Loucy (cell line): ENCODE data around the gene HMCES.
"Not testable (repeated sequence)": the region's sequence is repeated elsewhere in the genome, so short reads cannot be mapped to it uniquely, and the experiment has no call there.

Source experiments
- H2AFZ ChIP-seq: fragments of 200-600 bp; sonication (generic); 2 replicates; pipeline ENCODE4 v1.6.0; 2016; ENCODE audit warnings: antibody characterized with exemption, mild to moderate bottlenecking, low read length, moderate library complexity
- H3F3A ChIP-seq: fragments of 200-600 bp; 2 replicates; pipeline ENCODE4 v1.6.0; 2016; ENCODE audit warnings: antibody characterized with exemption, low read depth, mild to moderate bottlenecking
- H3K27me3 ChIP-seq: fragments of 200-600 bp; sonication (generic); 2 replicates; pipeline ENCODE4 v1.6.1; 2014; ENCODE audit warnings: low read length, mild to moderate bottlenecking; ENCODE audit not compliant: insufficient read depth, poor library complexity, severe bottlenecking
- H3K36me3 ChIP-seq: fragments of 200-600 bp; sonication (generic); 2 replicates; pipeline ENCODE4 v1.6.1; 2016; ENCODE audit warnings: low read length; ENCODE audit not compliant: insufficient read depth
- H3K4me1 ChIP-seq: fragments of 200-600 bp; sonication (generic); 2 replicates; pipeline ENCODE4 v1.5.1; 2014; ENCODE audit warnings: low read length, mild to moderate bottlenecking; ENCODE audit not compliant: insufficient read depth, poor library complexity, severe bottlenecking
- H3K4me2 ChIP-seq: fragments of 200-600 bp; sonication (generic); 2 replicates; pipeline ENCODE4 v1.6.0; 2014; ENCODE audit warnings: antibody characterized with exemption, low read length, low read depth, mild to moderate bottlenecking; ENCODE audit not compliant: poor library complexity, severe bottlenecking
- H3K4me3 ChIP-seq: fragments of 200-600 bp; sonication (generic); 2 replicates; pipeline ENCODE4 v1.5.1; 2014; ENCODE audit warnings: low read length, mild to moderate bottlenecking, mixed read lengths; ENCODE audit not compliant: poor library complexity, severe bottlenecking
- H3K79me2 ChIP-seq: fragments of 200-600 bp; sonication (generic); 2 replicates; pipeline ENCODE4 v1.6.1; 2014; ENCODE audit warnings: low read length; ENCODE audit not compliant: insufficient read depth
- H3K9ac ChIP-seq: fragments of 200-600 bp; sonication (generic); 2 replicates; pipeline ENCODE4 v1.6.0; 2014; ENCODE audit warnings: mild to moderate bottlenecking, low read depth, low read length, moderate library complexity; ENCODE audit not compliant: poor library complexity, severe bottlenecking
- H3K9me2 ChIP-seq: fragments of 200-600 bp; sonication (generic); replicated peaks from 2 replicates; pipeline ENCODE4 v1.6.1; 2016; ENCODE audit warnings: low read depth, low read length, mixed read lengths
- H3K9me3 ChIP-seq: fragments of 200-600 bp; sonication (generic); 2 replicates; pipeline ENCODE4 v1.6.1; 2014; ENCODE audit warnings: mild to moderate bottlenecking, antibody characterized with exemption, low read length, low read depth; ENCODE audit not compliant: insufficient read depth
- H4K20me1 ChIP-seq: fragments of 200-600 bp; sonication (generic); 2 replicates; pipeline ENCODE4 v1.6.0; 2014; ENCODE audit warnings: antibody characterized with exemption, low read length, mild to moderate bottlenecking; ENCODE audit not compliant: insufficient read depth, poor library complexity, severe bottlenecking
- EZH2phosphoT487 ChIP-seq: fragments of 200-600 bp; IDR thresholded peaks from 2 replicates; pipeline ENCODE4 v1.6.1; 2018; ENCODE audit warnings: antibody characterized with exemption, mild to moderate bottlenecking, moderate library complexity, borderline replicate concordance
- TF ChIP-seq, protein P1 (sequence below): fragments of 200-600 bp; sonication (generic); conservative IDR thresholded peaks from 2 replicates; pipeline ENCODE4 v1.5.1; 2014; ENCODE audit warnings: mild to moderate bottlenecking, antibody characterized with exemption, low read length

Gene HMCES

DNA sequence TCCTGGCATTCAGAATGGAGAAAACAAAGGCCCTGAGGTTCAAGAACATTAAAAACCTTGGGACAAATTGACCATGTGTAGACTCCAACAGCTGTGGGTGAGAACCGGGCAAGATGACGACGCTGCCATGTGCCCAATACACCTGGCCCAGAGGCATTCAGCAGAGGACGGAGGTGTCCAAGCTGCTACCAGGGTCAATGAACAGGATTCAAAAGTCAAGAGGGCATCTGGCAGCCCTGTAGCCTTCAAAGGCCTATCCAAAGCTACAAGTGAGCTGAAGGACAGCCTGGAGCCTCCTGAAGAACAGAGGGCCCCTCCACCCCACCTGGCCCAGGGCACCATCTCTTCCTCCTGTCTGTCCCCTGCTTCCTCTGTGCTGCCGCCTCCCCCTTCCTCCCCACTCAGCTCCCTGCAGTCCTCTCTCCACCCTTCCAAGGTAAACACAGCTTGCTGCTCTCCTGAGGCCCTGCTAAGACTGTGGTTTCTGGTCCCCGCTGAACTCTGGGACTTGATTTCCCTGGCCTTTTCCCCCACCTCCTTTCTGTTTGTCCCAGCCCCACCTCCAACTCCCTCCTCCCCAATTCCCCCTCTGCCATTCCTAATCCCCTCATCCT, 57.5 kb downstream of the HMCES start:
- Histone ChIP-seq H3K79me2 (no peaks in the 10 kb centered on the region), H3K27me3 (no peaks in the 10 kb centered on the region), H3F3A (no peaks in the 10 kb centered on the region), H2AFZ (no peak overlapping the region), H4K20me1 (no peaks in the 10 kb centered on the region), H3K36me3 (no peaks in the 10 kb centered on the region), H3K4me1 (peaks cover 5% of the 10 kb centered on the region), H3K9me2 (no peaks in the 10 kb centered on the region), H3K4me3 (no peak overlapping the region), H3K9me3 (no peaks in the 10 kb centered on the region), H3K4me2 (no peak overlapping the region), H3K9ac (no peak overlapping the region)
- TF ChIP-seq, protein P1, sequence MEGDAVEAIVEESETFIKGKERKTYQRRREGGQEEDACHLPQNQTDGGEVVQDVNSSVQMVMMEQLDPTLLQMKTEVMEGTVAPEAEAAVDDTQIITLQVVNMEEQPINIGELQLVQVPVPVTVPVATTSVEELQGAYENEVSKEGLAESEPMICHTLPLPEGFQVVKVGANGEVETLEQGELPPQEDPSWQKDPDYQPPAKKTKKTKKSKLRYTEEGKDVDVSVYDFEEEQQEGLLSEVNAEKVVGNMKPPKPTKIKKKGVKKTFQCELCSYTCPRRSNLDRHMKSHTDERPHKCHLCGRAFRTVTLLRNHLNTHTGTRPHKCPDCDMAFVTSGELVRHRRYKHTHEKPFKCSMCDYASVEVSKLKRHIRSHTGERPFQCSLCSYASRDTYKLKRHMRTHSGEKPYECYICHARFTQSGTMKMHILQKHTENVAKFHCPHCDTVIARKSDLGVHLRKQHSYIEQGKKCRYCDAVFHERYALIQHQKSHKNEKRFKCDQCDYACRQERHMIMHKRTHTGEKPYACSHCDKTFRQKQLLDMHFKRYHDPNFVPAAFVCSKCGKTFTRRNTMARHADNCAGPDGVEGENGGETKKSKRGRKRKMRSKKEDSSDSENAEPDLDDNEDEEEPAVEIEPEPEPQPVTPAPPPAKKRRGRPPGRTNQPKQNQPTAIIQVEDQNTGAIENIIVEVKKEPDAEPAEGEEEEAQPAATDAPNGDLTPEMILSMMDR: no peak
- TF ChIP-seq EZH2phosphoT487: no peak

DNA sequence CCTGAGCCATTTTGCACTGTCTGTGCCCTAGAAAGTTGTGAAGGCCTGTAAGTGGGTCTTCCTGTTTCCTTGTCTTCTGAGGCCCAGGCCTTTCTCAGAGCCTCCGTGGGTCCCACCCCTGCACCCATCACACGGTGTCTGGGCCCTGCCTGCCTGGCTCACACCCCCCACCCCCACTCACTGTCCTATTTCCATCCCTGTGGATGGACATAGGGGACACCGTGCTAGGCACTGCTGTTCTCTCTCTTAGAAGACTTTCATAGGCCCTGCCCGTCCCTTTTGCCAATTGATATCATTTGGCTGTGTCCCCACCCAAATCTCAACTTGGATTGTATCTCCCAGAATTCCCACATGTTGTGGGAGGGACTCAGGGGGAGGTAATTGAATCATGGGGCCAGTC, 59.0 kb downstream of the HMCES start:
- H3K9ac ChIP-seq, H3K27me3 ChIP-seq, H3K4me1 ChIP-seq, H3K9me3 ChIP-seq, H2AFZ ChIP-seq, H3K36me3 ChIP-seq, H3K4me3 ChIP-seq, H3K4me2 ChIP-seq, H3F3A ChIP-seq, H3K79me2 ChIP-seq, H4K20me1 ChIP-seq, H3K9me2 ChIP-seq: not testable (repeated sequence)

GRCh38 chr3:129339186-129339585, 60.5 kb downstream of the HMCES start:
- H3K4me2 ChIP-seq, H3F3A ChIP-seq, H3K27me3 ChIP-seq, H3K9ac ChIP-seq, H4K20me1 ChIP-seq, H3K36me3 ChIP-seq, H3K9me2 ChIP-seq, H2AFZ ChIP-seq, H3K79me2 ChIP-seq, H3K9me3 ChIP-seq, H3K4me3 ChIP-seq, H3K4me1 ChIP-seq: not testable (repeated sequence)

DNA sequence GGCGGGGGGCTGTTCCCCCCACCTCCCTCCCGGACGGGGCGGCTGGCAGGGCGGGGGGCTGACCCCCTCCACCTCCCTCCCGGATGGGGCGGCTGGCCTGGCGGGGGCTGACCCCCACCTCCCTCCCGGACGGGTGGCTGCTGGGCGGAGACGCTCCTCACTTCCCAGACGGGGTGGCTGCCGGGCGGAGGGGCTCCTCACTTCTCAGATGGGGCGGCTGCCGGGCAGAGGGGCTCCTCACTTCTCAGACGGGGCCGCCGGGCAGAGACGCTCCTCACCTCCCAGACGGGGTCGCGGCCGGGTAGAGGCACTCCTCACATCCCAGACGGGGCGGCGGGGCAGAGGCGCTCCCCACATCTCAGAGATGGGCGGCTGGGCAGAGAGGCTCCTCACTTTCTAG, 61.2 kb downstream of the HMCES start:
- H3K27me3 ChIP-seq, H3K9me3 ChIP-seq, H3F3A ChIP-seq, H2AFZ ChIP-seq, H3K4me2 ChIP-seq, H3K79me2 ChIP-seq, H4K20me1 ChIP-seq, H3K4me1 ChIP-seq, H3K4me3 ChIP-seq, H3K9me2 ChIP-seq, H3K9ac ChIP-seq, H3K36me3 ChIP-seq: not testable (repeated sequence)
